Activated CD4-positive, alpha-beta T cell treated with anti-CD3 and anti-CD28 coated beads, Interleukin-2, amount 10 ng/mL, durations not matched to agents 7 days and 5 days (primary cell): ENCODE data around the gene SUN1. TPM values are rescaled to one million over a fixed set of nuclear protein-coding genes. Genes with fewer than 3 reads are reported as not detected.
A peak's percentile ranks its signal among the peaks of the same experiment; 100 is the strongest.
"Not testable (repeated sequence)": the region's sequence is repeated elsewhere in the genome, so short reads cannot be mapped to it uniquely, and the experiment has no call there.

Experiments
- CTCF ChIA-PET: fragments of 350-600 bp; sonication (Branson Sonifier 250); formaldehyde crosslinking; loops from one replicate; lab custom pipeline; 2021; ENCODE audit warnings: antibody characterized with exemption; lab: Charles Lee
- POLR2A ChIA-PET: fragments of 350-600 bp; sonication (Branson Sonifier 250); formaldehyde crosslinking; loops from one replicate; lab custom pipeline; 2021; ENCODE audit warnings: antibody characterized with exemption; lab: Charles Lee
- DNase-seq: peaks from one replicate; pipeline ENCODE4 v3.0.0-alpha.2; 2020
- H3K27ac Mint-ChIP-seq: one replicate; pipeline ENCODE4 v1.8.0; 2021; ENCODE audit warnings: mild to moderate bottlenecking, moderate library complexity, mixed read lengths
- H3K27me3 Mint-ChIP-seq: one replicate; pipeline ENCODE4 v1.8.0; 2021; ENCODE audit warnings: mixed read lengths
- H3K36me3 Mint-ChIP-seq: one replicate; pipeline ENCODE4 v1.8.0; 2021; ENCODE audit warnings: low read depth, mixed read lengths
- H3K4me1 Mint-ChIP-seq: one replicate; pipeline ENCODE4 v1.8.0; 2021; ENCODE audit warnings: mixed read lengths
- H3K4me3 Mint-ChIP-seq: one replicate; pipeline ENCODE4 v1.8.0; 2021; ENCODE audit warnings: mild to moderate bottlenecking, moderate library complexity, mixed read lengths
- H3K9me3 Mint-ChIP-seq: one replicate; pipeline ENCODE4 v1.8.0; 2021; ENCODE audit warnings: mixed read lengths
- total RNA-seq, 2 experiments: library from RNA; stranded (reverse); gene quantifications; one replicate each; pipeline ENCODE4 v1.2.3, GENCODE V29; 2021

Gene SUN1
- total RNA-seq, 2 experiments from 2014 or later, result 76.8 to 78.5 TPM

DNA sequence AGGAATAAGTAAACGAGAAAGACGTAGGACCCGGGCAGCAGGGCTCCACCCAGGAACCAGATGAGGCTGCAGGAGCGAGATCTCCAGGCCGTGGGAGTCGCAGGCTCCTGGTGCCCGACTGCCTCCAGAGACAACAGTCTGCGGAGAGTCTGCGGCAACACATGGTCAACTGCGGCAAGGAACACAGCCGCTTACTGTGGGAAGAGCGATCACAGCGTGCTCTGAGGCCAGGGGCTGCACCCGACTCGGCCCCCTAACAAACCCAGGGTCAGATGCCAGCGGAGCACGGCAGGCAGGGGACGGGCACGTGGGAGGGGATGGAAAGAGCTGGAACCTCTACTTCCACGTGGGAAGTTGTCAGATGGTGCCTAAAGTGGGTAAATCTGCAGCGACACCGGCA lies 70.7 kb downstream of the SUN1 start:
- Mint-ChIP-seq H3K27ac (no peak overlapping the region), H3K4me3 (no peak overlapping the region), H3K27me3 (no peaks in the 10 kb centered on the region), H3K4me1 (no peaks in the 10 kb centered on the region), H3K36me3 (no peaks in the 10 kb centered on the region), H3K9me3 (no peaks in the 10 kb centered on the region)
- ChIA-PET POLR2A (no interaction called here), CTCF (no interaction called here)
- DNase-seq, result no peak

DNA sequence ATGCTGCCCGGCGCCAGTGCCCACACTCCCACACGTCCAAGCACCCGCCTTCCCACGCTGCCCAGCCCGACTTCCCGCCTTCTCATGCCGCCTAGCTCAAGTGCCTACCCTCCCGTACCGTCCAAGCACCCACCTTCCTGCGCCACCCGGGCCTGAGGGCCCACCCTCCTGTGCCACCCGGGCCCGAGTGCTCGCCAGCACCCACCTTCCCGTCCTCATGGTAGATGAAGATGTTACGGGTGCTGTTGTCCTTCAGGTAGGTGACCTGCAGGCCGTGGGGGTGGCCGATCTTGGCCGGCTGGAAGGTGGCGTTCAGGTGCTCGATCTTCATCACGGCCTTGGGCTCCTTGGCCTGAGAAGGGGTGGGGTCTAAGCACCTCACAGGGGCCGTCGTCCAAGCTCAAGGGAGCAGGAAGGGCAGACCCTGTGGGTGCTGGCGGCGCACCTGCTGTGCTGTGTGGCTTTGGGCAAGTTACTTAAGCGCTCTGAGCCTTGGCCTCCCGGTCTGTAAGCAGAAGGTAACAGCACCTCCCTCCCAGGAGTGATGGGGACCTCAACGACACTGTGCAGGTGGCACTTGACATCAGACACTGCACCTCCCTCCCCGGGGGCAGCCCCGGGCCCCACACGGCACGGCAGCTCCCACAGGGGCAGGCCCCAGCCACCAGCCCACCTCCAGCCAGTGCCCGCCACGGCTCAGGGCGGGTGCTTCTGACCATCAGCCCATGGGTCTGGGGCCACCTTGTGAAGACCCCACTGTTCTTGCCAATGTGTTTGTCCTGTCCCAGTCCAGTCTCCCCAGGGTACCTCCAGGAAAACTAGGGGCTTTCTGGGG lies 71.9 kb downstream of the SUN1 start:
- no peak for DNase-seq
- ChIA-PET CTCF (no interaction called here), POLR2A (no interaction called here)
- Mint-ChIP-seq H3K27me3 (no peaks in the 10 kb centered on the region), H3K27ac (no peak overlapping the region), H3K36me3 (no peaks in the 10 kb centered on the region), H3K4me1 (peaks cover 3% of the 10 kb centered on the region), H3K9me3 (no peaks in the 10 kb centered on the region), H3K4me3 (no peak overlapping the region)

DNA sequence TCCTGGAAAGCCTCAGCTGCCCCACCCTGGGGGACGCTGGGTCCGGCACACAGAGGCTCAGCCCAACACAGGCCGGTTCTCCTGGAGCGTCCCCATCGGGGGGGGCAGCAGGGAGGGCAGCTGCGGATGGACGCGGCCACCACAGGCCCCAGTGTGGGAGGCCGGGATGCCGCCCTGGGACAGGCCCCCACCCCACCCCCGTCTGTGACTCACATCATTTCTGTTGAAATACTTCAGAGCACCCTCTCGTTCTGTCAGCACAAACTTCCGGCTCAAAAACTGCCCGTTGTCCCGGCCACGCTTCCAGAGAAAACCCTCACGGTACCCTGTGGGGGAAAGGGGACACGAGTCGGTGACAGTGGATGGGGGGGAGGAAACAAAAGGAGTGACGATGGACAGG lies 72.6 kb downstream of the SUN1 start:
- no peak for DNase-seq
- no peaks in the 10 kb centered on the region for H3K9me3 Mint-ChIP-seq
- peaks cover 2% of the 10 kb centered on the region for H3K27me3 Mint-ChIP-seq
- H3K4me1 Mint-ChIP-seq, result peaks cover 5% of the 10 kb centered on the region
- no peak overlapping the region for H3K4me3 Mint-ChIP-seq
- H3K27ac Mint-ChIP-seq, result no peak overlapping the region
- POLR2A ChIA-PET, result no interaction called here
- no peaks in the 10 kb centered on the region for H3K36me3 Mint-ChIP-seq
- CTCF ChIA-PET, result no interaction called here

DNA sequence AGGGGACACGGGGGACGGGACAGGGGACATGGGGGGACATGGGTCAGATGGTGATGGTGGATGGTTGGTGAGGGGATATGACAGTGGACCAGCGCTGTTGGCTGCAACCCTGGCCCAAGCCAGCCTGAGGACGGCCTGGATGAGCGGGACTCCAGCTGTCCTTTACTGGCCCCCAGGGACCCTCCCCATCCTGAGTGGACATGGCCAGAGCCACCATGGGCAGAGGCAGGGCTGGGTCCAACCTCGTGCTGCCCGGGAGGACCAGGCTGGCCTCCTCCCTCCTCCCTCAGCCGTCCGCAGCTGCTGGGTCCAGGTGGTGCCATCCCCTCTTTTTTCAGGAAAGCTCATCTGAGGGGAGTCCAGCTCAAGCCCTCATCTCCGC lies 74.5 kb downstream of the SUN1 start:
- ChIA-PET CTCF (no interaction called here), POLR2A (no interaction called here)
- Mint-ChIP-seq H3K4me3 (no peak overlapping the region), H3K9me3 (no peaks in the 10 kb centered on the region), H3K27ac (no peak overlapping the region), H3K36me3 (no peaks in the 10 kb centered on the region), H3K27me3 (peaks cover 4% of the 10 kb centered on the region), H3K4me1 (peaks cover 12% of the 10 kb centered on the region)
- peak; percentile 25 for DNase-seq

DNA sequence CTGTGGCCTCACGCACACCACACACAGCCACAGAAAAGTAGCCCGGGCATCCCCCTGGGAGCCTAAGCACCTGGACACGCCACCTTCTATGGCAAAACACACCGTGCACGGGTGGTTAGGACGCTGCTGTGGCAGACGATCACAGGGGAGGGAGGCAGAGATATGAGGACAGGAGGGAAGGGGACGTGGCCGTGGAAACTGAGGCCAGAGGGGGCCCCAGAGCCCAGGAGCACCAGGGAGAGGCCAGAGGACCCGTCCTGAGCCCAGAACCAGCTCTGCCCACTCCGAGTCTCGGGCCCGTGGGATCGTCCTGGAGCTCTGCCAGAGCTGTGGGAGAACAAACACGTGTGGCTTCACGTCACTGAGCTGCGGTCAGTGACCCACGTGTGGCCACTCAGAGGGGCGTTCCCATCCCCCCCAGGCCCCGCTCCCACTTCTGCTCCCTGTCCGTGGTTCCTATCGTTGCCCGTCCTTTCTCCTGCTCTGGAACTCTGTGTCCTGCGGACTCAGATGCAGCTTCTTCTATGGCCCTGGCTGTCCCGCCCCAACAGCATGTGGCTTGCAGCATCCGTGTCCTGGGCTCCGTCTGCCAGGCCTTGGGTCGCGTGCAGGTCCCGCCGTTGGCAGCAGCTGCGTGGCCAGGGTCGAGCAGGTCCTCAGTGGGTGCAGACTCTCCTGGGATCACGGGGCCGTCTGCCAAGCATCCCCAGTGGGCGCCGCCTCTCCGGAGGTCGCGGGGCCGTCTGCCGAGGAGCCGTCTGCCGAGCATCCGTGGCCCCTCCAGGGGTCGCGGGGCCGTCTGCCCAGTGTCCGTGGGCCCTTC lies 75.1 kb downstream of the SUN1 start:
- POLR2A ChIA-PET, result no interaction called here
- no peaks in the 10 kb centered on the region for H3K36me3 Mint-ChIP-seq

DNA sequence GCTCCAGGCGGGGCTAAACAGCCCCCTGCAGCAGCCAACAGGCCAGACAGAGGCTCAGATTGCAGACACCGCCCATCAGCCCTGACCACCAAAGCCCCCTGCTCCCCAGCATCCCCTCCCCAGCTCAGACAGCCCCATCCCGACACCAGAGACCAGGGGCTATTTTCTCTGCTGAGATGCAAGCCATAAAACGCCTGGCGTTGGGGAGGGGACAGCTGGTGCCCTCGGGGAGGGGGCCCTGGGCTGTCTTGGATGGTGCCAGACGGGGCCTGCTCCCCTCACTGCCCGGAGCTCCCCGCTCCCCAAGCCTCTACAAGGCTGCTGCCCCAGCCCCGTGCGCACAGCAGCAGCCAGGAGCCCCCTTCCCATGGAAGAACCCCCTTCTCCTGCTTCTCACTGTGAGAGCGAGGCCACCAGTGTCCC lies 75.9 kb downstream of the SUN1 start:
- DNase-seq, result no peak
- ChIA-PET CTCF (interaction anchor here (1.2 to 3.9 kb wide), 6 partner anchors 10 to 85 kb away, joined by 3 to 19 read pairs (median 6); no protein-coding TSS in a partner anchor), POLR2A (no interaction called here)
- Mint-ChIP-seq H3K27ac (no peak overlapping the region), H3K36me3 (no peaks in the 10 kb centered on the region), H3K9me3 (no peaks in the 10 kb centered on the region), H3K27me3 (peaks cover 4% of the 10 kb centered on the region), H3K4me3 (no peak overlapping the region), H3K4me1 (peaks cover 12% of the 10 kb centered on the region)

More for the DNA sequence above, 75.1 kb downstream of the SUN1 start:
- Mint-ChIP-seq H3K4me1 (peaks cover 12% of the 10 kb centered on the region), H3K4me3 (no peak overlapping the region), H3K27ac (no peak overlapping the region), H3K9me3 (no peaks in the 10 kb centered on the region), H3K27me3 (peaks cover 4% of the 10 kb centered on the region)
- peak; percentile 44 for DNase-seq
- CTCF ChIA-PET, result interaction anchor here (1.2 to 3.9 kb wide), 6 partner anchors 11 to 86 kb away, joined by 3 to 19 read pairs (median 6); no protein-coding TSS in a partner anchor

DNA sequence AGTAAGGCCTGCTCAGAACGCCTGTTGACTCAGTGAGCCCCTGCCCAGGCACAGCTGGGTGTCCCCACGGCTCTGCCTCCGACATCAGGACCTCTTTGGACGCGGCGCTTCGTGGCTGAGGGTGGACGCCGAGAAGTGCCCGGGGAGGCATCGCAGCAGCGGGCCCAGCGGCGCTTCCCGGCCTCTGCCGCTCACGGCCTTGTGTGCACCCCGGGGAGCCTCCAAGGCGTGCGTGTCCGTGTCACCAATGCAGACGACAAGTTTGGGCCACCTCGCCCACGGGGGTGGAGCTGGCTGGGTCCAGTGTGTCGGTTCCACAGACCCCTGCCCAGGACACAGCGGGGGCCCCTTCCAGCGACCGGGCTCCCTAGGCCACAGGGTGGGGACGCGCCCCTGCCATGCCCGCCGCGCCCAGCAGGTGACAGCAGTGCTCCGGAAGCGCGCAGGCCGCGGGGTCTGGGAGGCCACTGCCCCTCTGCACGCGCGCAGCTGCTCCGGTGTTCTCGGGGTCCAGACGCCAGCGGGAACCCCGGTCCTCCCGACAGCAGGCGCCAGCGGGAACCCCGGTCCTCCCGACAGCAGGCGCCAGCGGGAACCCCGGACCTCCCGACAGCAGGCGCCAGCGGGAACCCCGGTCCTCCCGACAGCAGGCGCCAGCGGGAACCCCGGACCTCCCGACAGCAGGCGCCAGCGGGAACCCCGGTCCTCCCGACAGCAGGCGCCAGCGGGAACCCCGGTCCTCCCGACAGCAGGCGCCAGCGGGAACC lies 76.5 kb downstream of the SUN1 start:
- POLR2A ChIA-PET, H3K9me3 Mint-ChIP-seq, H3K27me3 Mint-ChIP-seq, H3K36me3 Mint-ChIP-seq, H3K4me3 Mint-ChIP-seq, H3K27ac Mint-ChIP-seq: not testable (repeated sequence)
- peak; percentile 57 for DNase-seq
- peaks cover 12% of the 10 kb centered on the region for H3K4me1 Mint-ChIP-seq
- CTCF ChIA-PET, result interaction anchor here (1.2 to 3.9 kb wide), 7 partner anchors 9 to 85 kb away, joined by 3 to 19 read pairs (median 8); no protein-coding TSS in a partner anchor

DNA sequence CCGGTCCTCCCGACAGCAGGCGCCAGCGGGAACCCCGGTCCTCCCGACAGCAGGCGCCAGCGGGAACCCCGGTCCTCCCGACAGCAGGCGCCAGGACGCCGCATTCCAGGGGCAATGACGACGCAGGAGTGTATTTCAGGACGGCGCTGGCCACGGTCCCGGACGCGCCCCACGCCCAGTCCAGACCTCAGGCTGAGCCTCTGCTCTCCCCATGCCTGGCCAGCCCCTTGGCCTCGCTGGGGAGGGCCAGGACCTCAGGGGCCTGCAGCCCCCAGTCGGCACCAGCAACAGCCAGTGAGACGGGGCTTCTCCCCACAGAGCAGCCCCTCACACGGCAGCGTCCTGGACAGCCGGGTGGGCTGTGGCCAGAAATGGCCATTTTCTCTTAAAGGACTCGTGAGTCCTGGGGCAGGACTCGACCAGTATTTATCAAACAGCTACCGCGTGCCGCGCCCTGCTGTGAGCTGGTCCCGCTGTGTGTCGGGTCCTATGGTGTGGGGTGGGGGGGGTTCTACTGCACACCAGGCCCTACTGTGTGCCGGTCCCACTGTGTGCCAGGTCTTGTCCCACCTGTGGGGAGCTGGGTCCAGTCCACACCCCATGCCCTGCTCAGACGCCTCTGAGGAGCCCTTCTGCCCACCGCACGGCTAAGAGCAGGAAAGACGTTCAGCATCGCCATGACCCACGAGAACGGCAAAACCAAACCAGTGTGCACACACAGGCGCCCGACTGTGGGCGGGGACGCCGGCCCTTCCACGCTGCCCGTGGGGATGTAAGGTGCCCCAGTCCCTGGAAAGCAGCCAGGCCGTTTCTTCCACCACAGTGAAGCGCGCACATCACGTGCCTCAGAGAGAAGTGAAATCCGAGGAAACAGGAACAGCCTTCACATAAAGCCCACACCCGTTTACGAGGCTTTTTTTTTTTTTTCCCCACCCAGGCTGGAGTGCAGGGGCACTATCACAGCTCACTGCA lies 77.4 kb downstream of the SUN1 start:
- H3K27me3 Mint-ChIP-seq, result peaks cover 4% of the 10 kb centered on the region
- no peak overlapping the region for H3K27ac Mint-ChIP-seq
- ChIA-PET CTCF (interaction anchor here (1.1 to 3.9 kb wide), 5 partner anchors 8 to 84 kb away, joined by 3 to 19 read pairs (median 8); no protein-coding TSS in a partner anchor), POLR2A (interaction anchor here (0.7 kb wide), 1 partner anchor 579 kb away, joined by 7 read pairs; no protein-coding TSS in a partner anchor)
- H3K36me3 Mint-ChIP-seq, result no peaks in the 10 kb centered on the region
- peaks cover 12% of the 10 kb centered on the region for H3K4me1 Mint-ChIP-seq
- no peaks in the 10 kb centered on the region for H3K9me3 Mint-ChIP-seq
- DNase-seq, result no peak
- H3K4me3 Mint-ChIP-seq, result peak overlapping the region; percentile 7

DNA sequence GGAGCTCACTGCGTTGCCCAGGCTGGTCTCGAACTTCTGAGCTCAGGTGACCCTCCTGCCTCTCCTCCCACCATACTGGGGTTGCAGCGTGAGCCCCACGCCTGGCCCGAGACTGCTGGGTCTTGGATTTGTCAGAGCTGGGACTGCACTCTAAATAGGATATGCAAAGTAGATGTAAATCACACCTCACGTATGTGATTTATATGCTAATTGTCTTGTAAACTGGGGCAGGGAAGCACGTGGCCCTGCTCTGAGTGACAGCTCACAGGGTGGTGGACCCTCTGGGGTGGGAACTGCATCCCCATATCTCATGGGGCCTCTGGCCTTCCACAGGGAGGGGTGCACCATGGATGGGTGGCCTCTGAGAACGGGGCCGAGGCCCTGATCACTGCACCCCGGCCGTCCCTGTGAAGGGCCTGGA lies 78.2 kb downstream of the SUN1 start:
- CTCF ChIA-PET, result interaction anchor here (1.1 to 3.9 kb wide), 4 partner anchors 12 to 83 kb away, joined by 3 to 19 read pairs (median 12); no protein-coding TSS in a partner anchor
- Mint-ChIP-seq H3K27ac (no peak overlapping the region), H3K27me3 (peaks cover 4% of the 10 kb centered on the region), H3K9me3 (no peaks in the 10 kb centered on the region), H3K4me3 (no peak overlapping the region), H3K36me3 (no peaks in the 10 kb centered on the region), H3K4me1 (peaks cover 12% of the 10 kb centered on the region)
- no peak for DNase-seq
- POLR2A ChIA-PET, result interaction anchor here (0.7 kb wide), 1 partner anchor 580 kb away, joined by 7 read pairs; no protein-coding TSS in a partner anchor

DNA sequence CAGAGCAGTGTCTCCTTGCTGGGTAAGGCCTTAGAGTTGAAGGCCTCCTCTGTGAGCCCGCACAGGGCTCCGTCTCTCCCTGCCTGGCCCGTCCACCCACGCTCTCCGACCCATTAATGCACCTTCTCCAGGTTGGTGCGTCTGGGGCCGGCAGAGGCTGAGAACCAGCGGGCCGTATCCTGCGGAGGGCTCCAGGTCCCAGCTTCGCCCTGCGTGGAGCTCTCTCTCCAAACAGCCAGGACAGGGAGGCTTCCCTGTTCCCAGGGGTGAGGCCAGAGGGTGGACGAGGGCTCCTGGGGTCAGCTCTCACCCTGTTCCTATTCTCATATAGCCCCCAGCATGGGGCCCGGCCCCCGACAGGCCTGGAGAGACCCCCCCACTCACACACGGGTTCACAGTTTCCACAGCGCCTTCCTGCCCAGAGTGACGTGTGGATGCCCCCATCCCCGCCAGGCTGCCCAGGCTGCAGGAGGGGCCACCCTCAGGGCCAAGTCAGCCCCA lies 78.7 kb downstream of the SUN1 start:
- no peak overlapping the region for H3K4me3 Mint-ChIP-seq
- peaks cover 12% of the 10 kb centered on the region for H3K4me1 Mint-ChIP-seq
- ChIA-PET CTCF (interaction anchor here (1.1 to 3.9 kb wide), 3 partner anchors 16 to 82 kb away, joined by 3 to 17 read pairs (median 8); no protein-coding TSS in a partner anchor), POLR2A (no interaction called here)
- H3K9me3 Mint-ChIP-seq, result no peaks in the 10 kb centered on the region
- no peak for DNase-seq
- H3K27me3 Mint-ChIP-seq, result peaks cover 4% of the 10 kb centered on the region
- no peak overlapping the region for H3K27ac Mint-ChIP-seq
- no peaks in the 10 kb centered on the region for H3K36me3 Mint-ChIP-seq

DNA sequence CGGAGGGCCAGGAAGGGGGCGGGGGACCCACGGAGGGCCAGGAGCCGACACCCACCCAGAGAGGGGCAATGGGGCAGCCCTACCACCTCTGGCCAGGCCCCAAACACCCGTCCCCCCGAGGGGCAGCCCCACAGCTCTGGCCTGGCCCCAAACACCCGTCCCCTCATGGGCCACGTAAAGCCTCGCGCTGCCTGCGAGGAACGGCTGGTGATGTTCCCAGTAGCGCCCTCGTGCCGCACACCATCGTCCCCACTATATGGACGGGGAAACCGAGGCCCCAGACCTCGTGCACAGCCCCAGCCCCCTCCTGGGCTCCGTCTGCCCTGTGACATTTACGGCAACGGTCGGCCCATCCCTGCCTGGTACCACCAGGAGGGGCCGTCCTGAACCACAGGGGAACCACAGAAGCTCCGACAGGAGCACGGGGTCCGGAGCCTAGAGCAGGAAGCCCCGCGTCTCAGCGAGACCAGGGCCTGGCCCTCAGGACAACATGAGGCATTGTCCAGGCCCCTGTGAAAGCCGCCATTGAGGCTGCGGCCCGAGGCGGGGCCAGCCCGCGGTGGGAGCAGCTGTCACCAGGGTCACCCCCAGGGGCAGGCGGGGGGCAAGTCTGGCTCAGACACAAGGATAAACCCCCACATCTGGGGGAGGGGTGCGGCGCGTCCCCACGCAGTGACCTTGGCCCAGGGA lies 79.7 kb downstream of the SUN1 start:
- no peak overlapping the region for H3K4me3 Mint-ChIP-seq
- CTCF ChIA-PET, result interaction anchor here (1.2 to 2.2 kb wide), 3 partner anchors 9 to 81 kb away, joined by 3 to 4 read pairs (median 4); no protein-coding TSS in a partner anchor

More for the DNA sequence above, 79.7 kb downstream of the SUN1 start:
- H3K27me3 Mint-ChIP-seq, result peaks cover 4% of the 10 kb centered on the region
- H3K27ac Mint-ChIP-seq, result no peak overlapping the region
- no peaks in the 10 kb centered on the region for H3K9me3 Mint-ChIP-seq
- no peak for DNase-seq
- H3K36me3 Mint-ChIP-seq, result no peaks in the 10 kb centered on the region
- H3K4me1 Mint-ChIP-seq, result peaks cover 12% of the 10 kb centered on the region
- POLR2A ChIA-PET, result no interaction called here
